Gastrocnemius medialis (tissue), 4 donors: ENCODE results near the gene SCN9A. TPM values are rescaled to one million over a fixed set of nuclear protein-coding genes. Genes with fewer than 3 reads are reported as not detected.
"Not testable (repeated sequence)": the region's sequence is repeated elsewhere in the genome, so short reads cannot be mapped to it uniquely, and the experiment has no call there.

Experiments
- ATAC-seq, 2 donors: fragments of 150-250 bp; one replicate each; pipeline ENCODE4 v1.9.1; 2016
- DNase-seq, 2 donors: peaks; one replicate each; pipeline ENCODE4 v3.0.0-alpha.2; 2019
- H3K27ac ChIP-seq, 4 donors: fragments of 200-600 bp; sonication (generic); 1 replicate in 1 of 4; 2 replicates in 3 of 4; pipeline ENCODE4 v1.5.1; 2016 to 2018; ENCODE audit warnings: mild to moderate bottlenecking in 2 of 4, moderate library complexity in 1 of 4
- H3K27me3 ChIP-seq, 3 donors: fragments of 200-600 bp; sonication (generic) in 2 of 3; 1 replicate in 1 of 3; 2 replicates in 2 of 3; pipeline versions ENCODE4 v1.5.1 to v1.6.0; 2016 to 2019; ENCODE audit warnings: mild to moderate bottlenecking in 1 of 3, moderate library complexity in 1 of 3
- H3K36me3 ChIP-seq, 2 donors: fragments of 200-600 bp; sonication (generic) in 1 of 2; one replicate each; pipeline ENCODE4 v1.5.1; 2017 to 2018
- H3K4me1 ChIP-seq, 2 donors: fragments of 200-600 bp; sonication (generic) in 1 of 2; one replicate each; pipeline ENCODE4 v1.5.1; 2016 to 2017; ENCODE audit warnings: mild to moderate bottlenecking in 2 of 2
- H3K4me3 ChIP-seq, 4 donors: fragments of 200-600 bp; sonication (generic) in 3 of 4; 1 replicate in 1 of 4; 2 replicates in 3 of 4; pipeline ENCODE4 v1.5.1; 2016 to 2019; ENCODE audit warnings: mild to moderate bottlenecking in 2 of 4
- H3K9me3 ChIP-seq, 3 donors: fragments of 200-600 bp; sonication (generic) in 2 of 3; 1 replicate in 1 of 3; 2 replicates in 2 of 3; pipeline ENCODE4 v1.5.1; 2016 to 2019
- POLR2A ChIP-seq, 2 donors: fragments of 450-650 bp; IDR thresholded peaks; one replicate each; pipeline ENCODE4 v1.6.1; 2017; ENCODE audit warnings: antibody characterized with exemption in 2 of 2, mild to moderate bottlenecking in 2 of 2, moderate library complexity in 2 of 2
- in situ Hi-C, 4 donors: fragments of 200-750 bp; cut with MboI; loops; one replicate each; pipeline versions ENCODE4 v1.15.0 to v1.8.0; 2017; ENCODE audit warnings: low sequenced_read_pairs in 4 of 4
- intact Hi-C: fragments of 100-400 bp; cut with DNase I; formaldehyde crosslinking; loops from one replicate; pipeline ENCODE4 v1.15.1; 2023; ENCODE audit warnings: low total_unique reads
- total RNA-seq, 4 donors: library from RNA; depleted of rRNA; stranded (reverse); fragments of >200 nt; gene quantifications; one replicate each; pipeline versions ENCODE4 v1.1.0 to v1.2.3, GENCODE V29; 2016
- TF ChIP-seq, protein P1 (sequence below), 5 experiments: fragments of 450-650 bp in 3 of 5; fragments of 200-600 bp in 2 of 5; sonication (generic) in 2 of 5; IDR thresholded peaks in 4 of 5; conservative IDR thresholded peaks in 1 of 5; 1 replicate in 4 of 5; 2 replicates in 1 of 5; pipeline ENCODE4 v1.5.1; 2016 to 2019; ENCODE audit warnings: antibody characterized with exemption in 5 of 5, mild to moderate bottlenecking in 3 of 5, moderate library complexity in 3 of 5

Gene SCN9A
- total RNA-seq, 4 donors from 2014 or later = 0.10 to 1.1 (median 0.49) TPM

DNA sequence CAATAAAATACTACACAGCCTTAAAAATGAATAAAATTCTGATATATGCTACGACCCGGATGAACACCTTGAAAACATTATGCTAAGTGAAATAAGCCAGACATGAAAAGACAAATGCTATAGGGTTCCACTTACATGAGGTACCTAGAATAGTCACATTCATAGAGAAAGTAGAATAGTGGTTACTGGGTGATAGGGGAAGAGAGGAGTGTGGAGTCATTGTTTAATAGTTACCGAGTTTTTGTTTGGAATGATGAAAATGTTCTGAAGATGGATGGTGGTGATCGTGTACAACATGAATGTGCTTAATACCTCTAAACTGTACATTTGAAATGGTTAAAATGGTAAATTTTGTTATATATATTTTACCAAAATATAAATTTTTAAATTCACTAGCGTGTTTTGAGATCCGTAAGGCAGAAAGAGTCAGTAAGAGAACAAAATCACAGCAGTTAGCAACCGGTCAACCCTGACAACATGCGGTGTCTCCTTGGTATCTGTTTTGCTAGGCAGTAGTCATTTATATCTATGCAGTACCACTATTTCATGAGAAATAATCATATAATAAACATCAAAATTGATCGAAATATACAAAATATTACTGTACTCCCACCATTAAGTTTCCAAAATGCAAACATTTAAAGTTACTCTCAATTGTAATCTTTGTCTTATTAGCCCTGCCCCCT is 11.1 kb downstream of the SCN9A start:
- Histone ChIP-seq H3K9me3 (no peaks in the 10 kb centered on the region), H3K27me3 (no peaks in the 10 kb centered on the region), H3K27ac (no peak overlapping the region), H3K36me3 (no peaks in the 10 kb centered on the region), H3K4me3 (no peak overlapping the region), H3K4me1 (no peaks in the 10 kb centered on the region)
- in situ Hi-C loops (no loop called here), intact Hi-C loops (no loop called here)
- no peak for TF ChIP-seq POLR2A (IDR thresholded peaks at IDR 0.05)
- TF ChIP-seq, protein P1, sequence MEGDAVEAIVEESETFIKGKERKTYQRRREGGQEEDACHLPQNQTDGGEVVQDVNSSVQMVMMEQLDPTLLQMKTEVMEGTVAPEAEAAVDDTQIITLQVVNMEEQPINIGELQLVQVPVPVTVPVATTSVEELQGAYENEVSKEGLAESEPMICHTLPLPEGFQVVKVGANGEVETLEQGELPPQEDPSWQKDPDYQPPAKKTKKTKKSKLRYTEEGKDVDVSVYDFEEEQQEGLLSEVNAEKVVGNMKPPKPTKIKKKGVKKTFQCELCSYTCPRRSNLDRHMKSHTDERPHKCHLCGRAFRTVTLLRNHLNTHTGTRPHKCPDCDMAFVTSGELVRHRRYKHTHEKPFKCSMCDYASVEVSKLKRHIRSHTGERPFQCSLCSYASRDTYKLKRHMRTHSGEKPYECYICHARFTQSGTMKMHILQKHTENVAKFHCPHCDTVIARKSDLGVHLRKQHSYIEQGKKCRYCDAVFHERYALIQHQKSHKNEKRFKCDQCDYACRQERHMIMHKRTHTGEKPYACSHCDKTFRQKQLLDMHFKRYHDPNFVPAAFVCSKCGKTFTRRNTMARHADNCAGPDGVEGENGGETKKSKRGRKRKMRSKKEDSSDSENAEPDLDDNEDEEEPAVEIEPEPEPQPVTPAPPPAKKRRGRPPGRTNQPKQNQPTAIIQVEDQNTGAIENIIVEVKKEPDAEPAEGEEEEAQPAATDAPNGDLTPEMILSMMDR (IDR thresholded peaks at IDR 0.05 in 4 of 5, conservative IDR thresholded peaks at IDR 0.05 in 1 of 5) = no peak
- ATAC-seq (no peak), DNase-seq (no peak)

GRCh38 chr2:166361351-166362153 is 14.2 kb downstream of the SCN9A start:
- no peaks in the 10 kb centered on the region for H3K9me3 ChIP-seq
- no peak for ATAC-seq
- no peaks in the 10 kb centered on the region for H3K27me3 ChIP-seq
- DNase-seq = no peak
- no peak overlapping the region for H3K4me3 ChIP-seq
- in situ Hi-C loops (no loop called here), intact Hi-C loops (no loop called here)
- no peak overlapping the region for H3K27ac ChIP-seq
- no peaks in the 10 kb centered on the region for H3K4me1 ChIP-seq
- no peaks in the 10 kb centered on the region for H3K36me3 ChIP-seq
- TF ChIP-seq, protein P1 (IDR thresholded peaks at IDR 0.05 in 4 of 5, conservative IDR thresholded peaks at IDR 0.05 in 1 of 5) = peak in 1 of 5 experiments; percentile 10
- TF ChIP-seq POLR2A (IDR thresholded peaks at IDR 0.05) = no peak

- H3K9me3 ChIP-seq = no peaks in the 10 kb centered on the region
- H3K27me3 ChIP-seq = no peaks in the 10 kb centered on the region
- intact Hi-C loops = no loop called here
- TF ChIP-seq POLR2A (IDR thresholded peaks at IDR 0.05) = no peak
- TF ChIP-seq, protein P1 (IDR thresholded peaks at IDR 0.05 in 4 of 5, conservative IDR thresholded peaks at IDR 0.05 in 1 of 5) = no peak
- H3K27ac ChIP-seq = no peak overlapping the region
- DNase-seq (no peak), ATAC-seq (no peak)
- H3K4me1 ChIP-seq = no peaks in the 10 kb centered on the region
- in situ Hi-C loops = no loop called here
- no peaks in the 10 kb centered on the region for H3K36me3 ChIP-seq
- no peak overlapping the region for H3K4me3 ChIP-seq
These were observed 14.8 kb downstream of the SCN9A start for GRCh38 chr2:166360906-166361305.

GRCh38 chr2:166360426-166360825 is 15.3 kb downstream of the SCN9A start:
- DNase-seq (no peak), ATAC-seq (no peak)
- intact Hi-C loops = no loop called here
- Histone ChIP-seq H3K27me3 (no peaks in the 10 kb centered on the region), H3K4me1 (no peaks in the 10 kb centered on the region), H3K4me3 (no peak overlapping the region), H3K36me3 (no peaks in the 10 kb centered on the region), H3K9me3 (no peaks in the 10 kb centered on the region), H3K27ac (no peak overlapping the region)
- TF ChIP-seq, protein P1 (IDR thresholded peaks at IDR 0.05 in 4 of 5, conservative IDR thresholded peaks at IDR 0.05 in 1 of 5) = no peak
- TF ChIP-seq POLR2A (IDR thresholded peaks at IDR 0.05) = no peak
- in situ Hi-C loops = no loop called here

- not testable (repeated sequence) for ATAC-seq
These were observed 17.8 kb downstream of the SCN9A start for GRCh38 chr2:166357950-166358321.

More at GRCh38 chr2:166357950-166358321, 17.8 kb downstream of the SCN9A start:
- H3K4me3 ChIP-seq, H3K27ac ChIP-seq, H3K4me1 ChIP-seq, H3K27me3 ChIP-seq, H3K36me3 ChIP-seq, DNase-seq, intact Hi-C loops, H3K9me3 ChIP-seq, in situ Hi-C loops: not testable (repeated sequence)
